Limb (tissue), 2 donors: ENCODE results near the gene UIMC1.
"Not testable (repeated sequence)": the region's sequence is repeated elsewhere in the genome, so short reads cannot be mapped to it uniquely, and the experiment has no call there.

ENCODE experiments used
- DNase-seq, 2 donors: peaks; one replicate each; pipeline ENCODE4 v3.0.0-alpha.2; 2016; ENCODE audit errors: extremely low spot score in 2 of 2

The UIMC1 gene

DNA sequence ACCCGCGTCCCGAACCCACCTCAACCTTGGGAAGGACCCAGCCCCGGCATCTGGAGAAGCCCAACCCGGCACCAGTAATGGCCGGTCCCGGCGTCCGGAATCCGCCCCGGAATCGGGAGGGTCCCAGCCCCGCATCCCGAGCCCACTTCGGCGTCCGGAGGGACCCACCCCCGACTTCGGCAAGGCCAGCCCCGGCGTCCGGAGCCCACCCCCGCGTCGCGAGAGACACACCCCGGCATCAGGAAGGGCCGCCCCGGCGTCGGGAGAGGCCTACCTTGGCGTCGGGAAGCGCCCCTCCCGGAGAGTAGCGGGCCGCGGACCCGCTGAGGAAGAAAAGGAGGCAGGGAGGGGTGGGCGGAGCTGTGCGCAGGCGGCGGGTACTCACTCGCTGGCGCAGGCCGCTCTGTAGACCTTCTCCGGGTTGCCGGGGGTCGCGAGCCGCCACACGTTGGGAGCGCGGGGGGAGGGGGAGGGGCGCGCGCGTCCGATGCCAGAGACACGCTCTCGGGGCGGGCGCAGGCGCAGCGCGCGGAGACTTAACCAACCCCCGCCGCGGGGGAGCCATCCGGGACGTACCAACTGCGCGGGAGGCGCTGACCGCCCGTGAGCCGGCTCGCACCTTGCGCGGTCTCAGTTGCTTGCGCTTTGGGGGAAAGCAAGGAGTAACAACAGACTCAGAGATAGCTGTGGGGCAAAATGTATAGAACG, at the start of gene UIMC1:
TSS of gene UIMC1 (minus strand) at position 515 of the 708 bp plus-strand sequence. CDS start 24,164 bp downstream, outside the sequence.
- DNase-seq, result peak; percentile 90 to 98

DNA sequence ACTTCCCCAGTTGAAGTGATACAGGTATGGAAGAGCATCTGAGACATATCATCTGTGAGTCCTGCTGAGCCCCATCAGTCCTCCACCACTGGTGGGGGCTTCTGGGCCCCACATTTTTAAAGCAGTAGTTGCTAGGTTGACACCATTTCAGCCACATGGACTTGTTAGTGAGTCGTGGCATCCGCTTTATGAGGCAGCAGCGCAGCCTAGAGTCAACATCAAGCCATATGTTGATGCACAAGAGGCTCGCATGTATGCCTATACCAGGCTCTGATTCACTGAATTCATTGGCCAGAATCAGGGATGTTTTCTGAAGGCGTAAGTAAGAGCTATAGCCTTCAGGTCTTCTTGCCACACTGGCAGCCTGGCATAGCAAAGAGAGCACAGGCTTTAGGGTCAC, 42.7 kb upstream of the UIMC1 start:
- no peak for DNase-seq

GRCh38 chr5:177048531-177048930, 42.0 kb upstream of the UIMC1 start:
- not testable (repeated sequence) for DNase-seq

GRCh38 chr5:177045631-177046030, 39.1 kb upstream of the UIMC1 start:
- DNase-seq, result no peak

GRCh38 chr5:177044641-177045040, 38.1 kb upstream of the UIMC1 start:
- DNase-seq, result no peak

- DNase-seq, result no peak
Measured at GRCh38 chr5:177043958-177044357, 37.4 kb upstream of the UIMC1 start.

- no peak for DNase-seq
Measured at GRCh38 chr5:177043114-177043513, 36.5 kb upstream of the UIMC1 start.

DNA sequence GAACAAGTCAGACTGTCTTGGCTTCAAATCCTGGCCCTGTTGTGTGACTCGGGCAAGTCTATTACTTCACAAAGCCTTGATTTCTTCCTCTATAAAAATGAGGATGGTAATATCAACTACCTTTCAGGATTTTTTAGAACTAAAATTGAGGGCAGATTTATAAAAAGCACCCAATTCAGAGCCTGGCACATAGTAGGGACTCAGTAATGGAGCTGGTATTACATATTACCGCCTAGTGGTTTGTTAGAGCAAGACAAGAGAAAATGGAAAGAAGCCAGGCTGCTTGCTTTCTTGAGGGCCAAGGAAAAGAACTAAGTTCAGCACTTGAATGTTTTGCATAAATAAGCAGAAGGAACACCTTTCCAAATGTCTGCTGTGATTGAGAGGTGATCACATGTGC, 35.4 kb upstream of the UIMC1 start:
- DNase-seq, result no peak

DNA sequence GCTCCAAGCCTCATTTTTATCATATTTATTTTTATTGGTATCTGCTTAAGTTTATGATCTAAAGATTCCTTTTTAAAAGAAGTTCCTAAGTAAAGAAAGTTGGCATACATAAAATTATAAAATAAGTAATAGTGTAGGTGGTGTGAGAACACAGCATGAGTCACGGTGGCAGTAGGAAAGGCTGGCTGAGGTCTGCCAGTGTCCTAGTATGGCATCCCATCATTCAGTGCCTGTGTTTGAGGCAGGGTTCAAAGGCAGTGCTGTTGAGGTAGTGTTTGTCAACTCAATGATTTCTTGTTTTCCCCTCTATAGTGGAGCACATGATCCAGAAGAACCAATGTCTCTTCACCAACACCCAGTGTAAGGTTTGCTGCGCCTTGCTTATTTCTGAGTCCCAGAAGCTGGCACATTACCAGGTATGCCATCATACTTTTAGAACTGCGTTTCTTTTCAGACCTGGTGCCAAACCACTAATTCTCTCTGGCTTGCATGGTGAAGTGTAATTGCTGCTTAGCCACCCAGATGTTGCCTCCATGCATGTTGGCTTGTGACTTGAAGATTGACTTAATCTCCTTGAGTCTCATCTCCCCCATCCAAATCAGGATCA, 34.3 kb upstream of the UIMC1 start:
- DNase-seq, result peak in 1 of 2 donors; percentile 4

DNA sequence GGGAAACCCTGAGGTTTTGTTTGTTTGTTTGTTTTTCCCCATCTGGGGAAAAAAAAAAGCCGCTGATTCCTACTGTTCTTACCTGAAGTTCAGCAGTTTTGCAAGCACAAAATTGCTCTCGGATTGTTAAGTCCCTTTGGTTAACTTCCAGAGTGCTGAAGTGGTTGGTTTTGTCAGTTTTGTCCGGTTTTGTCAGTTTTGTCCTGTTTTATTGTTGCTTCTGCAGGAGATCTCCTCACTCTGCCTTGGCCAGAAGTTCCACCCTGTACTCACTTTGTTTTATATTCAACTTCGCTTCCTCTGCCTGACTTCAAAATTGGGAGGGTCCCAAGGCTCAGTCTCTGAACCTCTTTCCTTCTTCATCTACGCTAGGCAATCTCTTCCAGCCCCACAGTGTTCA, 30.3 kb upstream of the UIMC1 start:
- no peak for DNase-seq

DNA sequence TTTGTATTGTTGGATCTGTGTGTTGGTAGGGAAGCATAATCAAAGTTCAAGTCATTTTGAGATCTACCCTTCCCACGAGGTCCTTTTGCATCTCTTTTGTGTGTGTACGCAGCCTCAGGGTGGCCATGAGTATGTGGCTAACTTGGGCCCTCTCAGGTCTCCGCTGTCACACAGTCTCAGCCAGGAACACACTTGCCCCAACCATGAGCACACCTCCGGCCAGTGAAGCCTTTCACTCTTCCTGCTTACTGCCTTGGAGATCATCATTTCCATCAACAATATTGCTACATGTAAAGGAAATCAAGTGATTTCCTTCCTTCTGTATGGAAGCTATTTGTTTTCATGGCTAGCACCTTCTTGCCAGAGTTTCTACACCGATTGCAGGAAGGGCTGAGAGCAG, 29.9 kb upstream of the UIMC1 start:
- DNase-seq, result no peak

GRCh38 chr5:177035976-177036375, 29.4 kb upstream of the UIMC1 start:
- no peak for DNase-seq

- no peak for DNase-seq
Measured at GRCh38 chr5:177029498-177029897, 22.9 kb upstream of the UIMC1 start.

- DNase-seq, result no peak
Measured at GRCh38 chr5:177027665-177028064, 21.1 kb upstream of the UIMC1 start.

DNA sequence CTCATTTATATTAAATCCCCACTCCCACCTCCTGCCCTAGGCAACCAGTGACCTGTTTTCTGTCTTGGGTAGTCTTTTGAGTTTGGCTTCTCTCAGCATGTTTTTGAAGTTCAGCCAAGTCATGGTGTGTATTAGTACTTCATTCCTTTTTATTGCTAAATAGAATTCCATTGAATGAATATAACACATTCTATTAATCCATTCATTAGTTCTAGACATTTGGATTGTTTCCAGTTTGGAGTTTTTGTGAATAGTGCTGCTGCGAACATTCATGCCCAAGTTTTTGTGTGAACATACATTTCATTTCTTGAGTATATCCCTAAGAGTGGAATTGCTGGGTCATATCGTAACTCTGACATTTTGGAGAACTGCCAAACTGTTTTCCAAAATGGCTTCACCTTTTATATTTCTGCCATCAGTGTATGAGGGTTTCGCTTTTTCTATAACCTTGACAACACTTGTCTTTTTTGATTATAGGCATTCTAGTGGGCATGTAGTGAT, 18.6 kb upstream of the UIMC1 start:
- no peak for DNase-seq

DNA sequence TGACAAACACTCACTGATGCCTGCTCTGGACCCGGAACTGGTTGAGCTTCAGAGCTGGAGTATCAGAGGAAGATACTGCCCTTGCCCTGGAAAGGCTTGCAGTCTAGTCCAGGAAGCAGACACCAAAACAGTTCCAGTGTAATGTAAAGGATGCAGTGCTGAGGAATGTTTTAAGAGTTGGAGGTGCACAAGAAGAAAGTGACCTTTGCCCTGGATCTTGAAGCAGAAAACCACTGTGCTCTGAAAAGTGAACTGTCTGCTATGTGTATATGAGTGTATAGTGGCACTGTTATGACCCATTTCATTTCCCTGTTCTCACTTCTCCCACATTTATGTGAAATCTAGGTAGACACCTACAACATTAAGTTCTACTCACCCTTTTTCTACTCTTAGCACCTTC, 18.0 kb upstream of the UIMC1 start:
- DNase-seq, result no peak

DNA sequence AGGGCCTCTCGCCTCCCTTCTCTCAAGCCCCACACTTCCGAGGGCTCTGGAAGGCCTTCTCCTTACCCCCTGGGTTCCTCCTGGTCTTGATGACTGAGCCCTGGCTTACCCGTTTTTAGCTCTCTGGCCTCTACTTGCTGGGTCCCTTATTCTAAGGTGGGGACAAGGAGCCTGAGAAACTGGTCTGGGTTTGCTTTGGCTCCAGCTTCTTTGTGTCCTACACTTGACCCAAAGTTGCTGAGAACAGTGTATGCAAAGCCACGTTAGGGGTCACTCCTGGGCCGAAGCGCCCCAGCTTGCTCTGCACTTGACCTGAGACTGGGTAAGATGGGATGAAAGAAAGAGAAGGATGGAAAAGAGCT, 16.7 kb upstream of the UIMC1 start:
- DNase-seq, result peak in 1 of 2 donors; percentile 29

GRCh38 chr5:177022386-177023302, 16.1 kb upstream of the UIMC1 start, which contains the start of gene ZNF346:
TSS of gene ZNF346 (plus strand) at chr5:177022696. CDS start at chr5:177022739, 43 bp downstream.
- peak; percentile 92 to 93 for DNase-seq

GRCh38 chr5:177020033-177020432, 13.5 kb upstream of the UIMC1 start:
- DNase-seq, result no peak

DNA sequence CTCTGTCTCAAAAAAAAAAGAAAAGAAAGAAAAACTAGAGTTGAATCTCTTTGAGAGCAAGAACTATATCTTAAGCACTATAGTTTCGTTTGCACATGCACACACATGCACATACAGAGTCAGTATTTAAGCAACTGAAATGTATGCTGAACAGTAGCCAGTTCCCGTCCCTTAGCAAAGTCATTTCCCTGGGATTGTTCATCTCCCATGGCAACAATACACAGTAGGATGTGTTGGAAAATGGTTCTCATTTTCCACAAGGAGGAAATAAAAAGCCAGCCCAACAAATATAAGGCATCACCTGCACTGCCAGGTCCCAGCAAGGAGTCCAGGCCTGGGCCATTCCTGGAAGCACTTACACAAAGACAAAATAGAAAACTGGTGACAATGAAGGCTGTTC, 11.8 kb upstream of the UIMC1 start:
- DNase-seq, result no peak

DNA sequence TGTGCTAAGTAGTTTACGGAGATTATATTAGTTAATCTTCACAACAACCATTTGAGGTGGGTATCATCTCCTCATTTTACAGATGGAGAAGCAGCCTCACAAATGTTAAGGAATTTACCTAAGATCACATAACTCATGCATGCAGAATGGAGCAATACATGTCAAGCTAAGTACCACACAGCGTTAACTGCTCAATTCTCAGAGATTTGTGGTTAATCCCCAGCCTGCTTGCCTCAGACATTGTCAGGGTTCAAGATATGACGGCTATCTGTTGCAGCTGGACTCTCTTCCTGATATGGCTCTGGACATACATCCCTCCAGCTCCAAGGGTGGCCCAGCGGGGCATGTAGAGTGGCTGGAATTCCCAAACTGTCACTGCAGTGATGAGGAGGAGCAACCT, 8.6 kb upstream of the UIMC1 start:
- no peak for DNase-seq

- DNase-seq, result no peak
Measured at GRCh38 chr5:177010153-177010552, 3.6 kb upstream of the UIMC1 start.
